Karpas-422 (cell line): ENCODE results near the gene CLCN2. TPM values are rescaled to one million over a fixed set of nuclear protein-coding genes. Genes with fewer than 3 reads are reported as not detected.

Source experiments
- DNase-seq: peaks from one replicate; pipeline ENCODE4 v3.0.0-alpha.2; 2015
- H2AFZ ChIP-seq: fragments of 200-600 bp; sonication (generic); 2 replicates; pipeline ENCODE4 v1.6.1; 2014; ENCODE audit warnings: antibody characterized with exemption, low read length, mixed read lengths
- H3K27ac ChIP-seq: fragments of 200-600 bp; sonication (generic); 2 replicates; pipeline ENCODE4 v1.5.1; 2014; ENCODE audit warnings: mild to moderate bottlenecking, low read length, moderate library complexity
- H3K27me3 ChIP-seq: fragments of 200-600 bp; sonication (generic); 2 replicates; pipeline ENCODE4 v1.6.1; 2014; ENCODE audit warnings: low read length, mixed read lengths
- H3K36me3 ChIP-seq: fragments of 200-600 bp; sonication (generic); 2 replicates; pipeline ENCODE4 v1.6.1; 2014; ENCODE audit warnings: low read length, mixed read lengths; ENCODE audit not compliant: insufficient read depth
- H3K4me1 ChIP-seq: fragments of 200-600 bp; sonication (generic); 2 replicates; pipeline ENCODE4 v1.6.1; 2014; ENCODE audit warnings: mild to moderate bottlenecking, low read length, mixed read lengths
- H3K4me2 ChIP-seq: fragments of 200-600 bp; sonication (generic); 2 replicates; pipeline ENCODE4 v1.6.1; 2014; ENCODE audit warnings: low read length, low read depth, mild to moderate bottlenecking; ENCODE audit not compliant: poor library complexity, severe bottlenecking
- H3K4me3 ChIP-seq: fragments of 200-600 bp; sonication (generic); 2 replicates; pipeline ENCODE4 v1.5.1; 2014; ENCODE audit warnings: mild to moderate bottlenecking, antibody characterized with exemption, low read length, mixed read lengths
- H3K79me2 ChIP-seq: fragments of 200-600 bp; sonication (generic); 2 replicates; pipeline ENCODE4 v1.6.1; 2014; ENCODE audit warnings: mild to moderate bottlenecking, low read length, mixed read lengths
- H3K9ac ChIP-seq: fragments of 200-600 bp; sonication (generic); 2 replicates; pipeline ENCODE4 v1.6.0; 2014; ENCODE audit warnings: low read length
- H3K9me2 ChIP-seq: fragments of 200-600 bp; sonication (generic), shearing (Covaris generic); replicated peaks from 2 replicates; pipeline ENCODE4 v1.6.0; 2014; ENCODE audit warnings: mild to moderate bottlenecking, low read length, moderate library complexity; ENCODE audit not compliant: insufficient read depth
- H3K9me3 ChIP-seq: fragments of 300-700, 200-600 bp; sonication (generic); 2 replicates; pipeline ENCODE4 v1.6.1; 2014; ENCODE audit warnings: low read length, mixed read lengths
- H4K20me1 ChIP-seq: fragments of 200-600 bp; sonication (generic); 2 replicates; pipeline ENCODE4 v1.6.1; 2014; ENCODE audit warnings: mild to moderate bottlenecking, antibody characterized with exemption, low read length, low read depth; ENCODE audit not compliant: insufficient read depth
- total RNA-seq: library from RNA; depleted of rRNA; stranded (reverse); fragments of >200 nt; shearing (Covaris generic); gene quantifications from 2 replicates; pipeline ENCODE4 v1.2.3, GENCODE V29; 2014; ENCODE audit warnings: low replicate concordance; rRNA removed

CLCN2 gene
- 4.4 and 8.8 TPM in 2 replicates for total RNA-seq

DNA sequence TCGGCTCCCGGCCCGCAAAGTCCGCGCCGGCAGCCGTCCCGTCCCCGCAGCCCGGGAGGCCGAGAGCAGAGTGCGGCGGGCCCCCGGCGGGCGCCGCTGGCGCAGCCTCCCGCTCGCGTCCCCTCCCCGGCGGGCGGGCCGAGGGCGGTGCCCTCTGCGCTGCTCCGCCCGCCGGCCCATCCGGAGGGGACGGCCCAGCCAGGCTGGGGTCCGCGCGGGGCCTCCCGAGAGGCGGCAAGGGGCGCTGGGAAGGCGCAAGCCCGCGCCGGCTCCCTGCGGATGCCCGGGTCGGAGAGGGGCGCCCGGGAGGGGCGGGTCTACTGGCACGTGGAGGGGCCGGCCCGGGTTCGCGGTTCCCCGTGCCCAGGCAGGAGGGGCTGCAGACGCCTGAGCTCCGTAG, at the start of gene CLCN2, which contains the start of gene POLR2H:
CLCN2 (minus strand) TSS at position 74 of the 400 bp plus-strand sequence. CDS start 126 bp downstream, outside the sequence.
POLR2H (plus strand) TSS at position 179 of the 400 bp plus-strand sequence. CDS start 1,783 bp downstream, outside the sequence.
- no peaks in the 10 kb centered on the region for H3K27me3 ChIP-seq
- no peaks in the 10 kb centered on the region for H4K20me1 ChIP-seq
- H3K27ac ChIP-seq = peak within 1 kb of the TSS; percentile 78
- peak; percentile 92 for DNase-seq
- no peaks in the 10 kb centered on the region for H3K9me2 ChIP-seq
- H3K4me2 ChIP-seq = peak within 1 kb of the TSS; percentile 74
- peak within 1 kb of the TSS; percentile 62; the same call in 1 of the 2 replicates for H2AFZ ChIP-seq
- peak within 1 kb of the TSS; percentile 74 for H3K4me3 ChIP-seq
- H3K36me3 ChIP-seq = peaks cover 14% of the 10 kb centered on the region
- H3K9me3 ChIP-seq = no peaks in the 10 kb centered on the region
- peaks cover 25% of the 10 kb centered on the region for H3K4me1 ChIP-seq
- peaks cover 30% of the 10 kb centered on the region for H3K79me2 ChIP-seq
- peak within 1 kb of the TSS; percentile 96 for H3K9ac ChIP-seq

- H3K9ac ChIP-seq = no peak overlapping the region
- H2AFZ ChIP-seq = no peak overlapping the region
- peaks cover 4% of the 10 kb centered on the region; the same call in 1 of the 2 replicates for H3K4me1 ChIP-seq
Observed at GRCh38 chr3:184409946-184410500, 48.6 kb upstream of the CLCN2 start.

GRCh38 chr3:184409331-184409926, 48.0 kb upstream of the CLCN2 start:
- no peaks in the 10 kb centered on the region for H3K27me3 ChIP-seq
- no peak for DNase-seq
- H3K9me2 ChIP-seq = no peaks in the 10 kb centered on the region
- H3K27ac ChIP-seq = no peak overlapping the region
- H4K20me1 ChIP-seq = no peaks in the 10 kb centered on the region
- peaks cover 4% of the 10 kb centered on the region; the same call in 1 of the 2 replicates for H3K4me1 ChIP-seq
- H3K9me3 ChIP-seq = no peaks in the 10 kb centered on the region
- no peaks in the 10 kb centered on the region for H3K36me3 ChIP-seq
- H2AFZ ChIP-seq = no peak overlapping the region
- H3K4me3 ChIP-seq = no peak overlapping the region
- no peak overlapping the region for H3K4me2 ChIP-seq
- H3K79me2 ChIP-seq = no peaks in the 10 kb centered on the region
- H3K9ac ChIP-seq = no peak overlapping the region

More at GRCh38 chr3:184409946-184410500, 48.6 kb upstream of the CLCN2 start:
- H3K36me3 ChIP-seq = no peaks in the 10 kb centered on the region
- H3K9me3 ChIP-seq = no peaks in the 10 kb centered on the region
- H3K27ac ChIP-seq = no peak overlapping the region
- no peaks in the 10 kb centered on the region for H3K9me2 ChIP-seq
- H3K4me2 ChIP-seq = no peak overlapping the region
- H3K79me2 ChIP-seq = no peaks in the 10 kb centered on the region
- H3K4me3 ChIP-seq = no peak overlapping the region
- H4K20me1 ChIP-seq = no peaks in the 10 kb centered on the region
- no peaks in the 10 kb centered on the region for H3K27me3 ChIP-seq
- no peak for DNase-seq

DNA sequence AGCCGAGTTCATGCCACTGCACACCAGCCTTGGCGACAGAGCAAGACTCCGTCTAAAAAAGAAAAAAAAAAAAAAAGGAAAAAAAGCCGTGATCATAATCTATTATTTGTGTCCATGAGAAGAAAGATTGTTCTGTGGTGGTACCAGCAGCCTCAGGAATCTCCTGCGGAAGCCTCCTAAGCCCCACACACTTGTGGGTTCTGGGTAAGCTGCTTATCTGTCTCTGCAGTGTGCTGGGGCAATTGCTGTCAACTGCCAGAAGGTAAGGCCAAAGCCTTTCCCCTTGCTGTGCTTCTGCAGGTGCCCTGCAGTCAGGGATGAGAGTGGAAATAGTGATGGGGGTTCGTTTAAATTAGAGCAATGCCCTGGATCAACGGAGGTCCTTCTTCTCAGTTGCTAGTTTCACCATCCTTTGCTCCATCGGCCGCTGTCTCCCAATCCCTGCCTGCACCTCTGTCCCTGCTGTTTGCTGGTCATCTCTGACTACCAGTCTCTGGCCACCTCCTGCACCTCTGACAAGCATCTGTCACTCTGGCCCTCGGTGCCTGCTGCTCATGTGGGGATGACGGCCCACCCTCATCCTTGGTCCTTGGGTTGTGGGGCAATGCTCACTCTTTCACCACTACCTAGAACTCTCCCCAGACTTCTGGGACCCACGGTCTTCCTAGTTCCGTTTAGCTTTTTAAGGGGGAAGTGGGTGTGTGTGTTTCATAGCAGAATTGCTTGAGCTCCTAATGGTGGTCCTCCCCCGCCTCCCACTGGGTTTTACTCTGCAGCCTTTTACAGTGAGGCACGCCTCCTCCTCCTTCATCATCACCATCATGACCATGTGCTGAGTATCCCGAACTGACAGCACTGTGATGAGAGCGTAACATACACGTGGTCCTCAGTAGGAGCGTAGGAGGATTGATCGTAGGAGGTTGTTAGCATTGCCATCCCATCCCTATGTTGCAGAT, 43.9 kb upstream of the CLCN2 start:
- DNase-seq = no peak
- H3K79me2 ChIP-seq = no peaks in the 10 kb centered on the region
- H3K27ac ChIP-seq = no peak overlapping the region
- H2AFZ ChIP-seq = no peak overlapping the region
- no peaks in the 10 kb centered on the region for H3K36me3 ChIP-seq
- no peak overlapping the region for H3K4me2 ChIP-seq
- peaks cover 4% of the 10 kb centered on the region; the same call in 1 of the 2 replicates for H3K4me1 ChIP-seq
- H3K9ac ChIP-seq = no peak overlapping the region
- H3K9me2 ChIP-seq = no peaks in the 10 kb centered on the region
- no peaks in the 10 kb centered on the region for H3K9me3 ChIP-seq
- H3K4me3 ChIP-seq = no peak overlapping the region
- H3K27me3 ChIP-seq = 0 out of 2 replicates have a peak, but pooled peaks cover 2% of the 10 kb centered on the region
- no peaks in the 10 kb centered on the region for H4K20me1 ChIP-seq

DNA sequence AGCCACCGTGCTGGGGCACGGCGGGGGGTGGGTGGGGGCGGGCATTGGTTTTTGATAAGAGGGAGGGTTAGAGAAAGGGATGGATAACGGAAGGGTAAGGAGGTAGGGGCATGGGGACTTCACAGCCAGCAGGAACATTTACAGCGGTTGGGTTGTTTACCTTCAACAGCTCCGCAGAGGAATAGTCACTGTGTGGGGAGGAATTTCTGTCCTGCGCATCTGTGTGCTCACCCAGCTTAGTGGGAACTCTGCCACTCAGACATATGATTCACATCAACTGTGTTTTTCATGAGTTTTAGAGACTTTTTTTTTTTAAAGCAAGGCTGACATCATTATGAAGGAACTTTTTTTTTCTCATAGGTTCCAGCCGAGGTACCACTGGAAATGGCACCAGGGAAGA, 38.0 kb upstream of the CLCN2 start:
- H3K79me2 ChIP-seq = no peaks in the 10 kb centered on the region
- H2AFZ ChIP-seq = no peak overlapping the region
- no peaks in the 10 kb centered on the region for H3K9me3 ChIP-seq
- no peak overlapping the region for H3K9ac ChIP-seq
- DNase-seq = no peak
- H4K20me1 ChIP-seq = no peaks in the 10 kb centered on the region
- H3K9me2 ChIP-seq = no peaks in the 10 kb centered on the region
- H3K4me3 ChIP-seq = no peak overlapping the region
- no peak overlapping the region for H3K4me2 ChIP-seq
- no peak overlapping the region for H3K27ac ChIP-seq
- H3K27me3 ChIP-seq = 0 out of 2 replicates have a peak, but pooled peaks cover 2% of the 10 kb centered on the region
- H3K4me1 ChIP-seq = peaks cover 5% of the 10 kb centered on the region
- H3K36me3 ChIP-seq = no peaks in the 10 kb centered on the region

GRCh38 chr3:184395320-184395660, 33.9 kb upstream of the CLCN2 start:
- no peak overlapping the region for H3K4me3 ChIP-seq
- H3K36me3 ChIP-seq = no peaks in the 10 kb centered on the region
- no peak overlapping the region for H3K9ac ChIP-seq
- H3K4me2 ChIP-seq = no peak overlapping the region
- no peaks in the 10 kb centered on the region for H3K9me2 ChIP-seq
- H3K4me1 ChIP-seq = peaks cover 5% of the 10 kb centered on the region
- no peak for DNase-seq
- H4K20me1 ChIP-seq = no peaks in the 10 kb centered on the region
- no peak overlapping the region for H2AFZ ChIP-seq
- no peaks in the 10 kb centered on the region for H3K27me3 ChIP-seq
- H3K79me2 ChIP-seq = no peaks in the 10 kb centered on the region
- H3K27ac ChIP-seq = no peak overlapping the region
- no peaks in the 10 kb centered on the region for H3K9me3 ChIP-seq

GRCh38 chr3:184391266-184391665, 29.9 kb upstream of the CLCN2 start:
- no peak overlapping the region for H3K4me2 ChIP-seq
- no peak overlapping the region for H3K4me3 ChIP-seq
- no peaks in the 10 kb centered on the region for H3K4me1 ChIP-seq
- H2AFZ ChIP-seq = no peak overlapping the region
- no peak for DNase-seq
- no peaks in the 10 kb centered on the region for H3K27me3 ChIP-seq
- H3K9ac ChIP-seq = no peak overlapping the region
- H3K9me3 ChIP-seq = no peaks in the 10 kb centered on the region
- no peaks in the 10 kb centered on the region for H3K79me2 ChIP-seq
- peaks cover 8% of the 10 kb centered on the region; the same call in 1 of the 2 replicates for H4K20me1 ChIP-seq
- no peak overlapping the region for H3K27ac ChIP-seq
- H3K36me3 ChIP-seq = no peaks in the 10 kb centered on the region; the same call in 1 of the 2 replicates
- H3K9me2 ChIP-seq = no peaks in the 10 kb centered on the region
